WTC11 (cell line): Measurements from ENCODE around the gene CPTP. TPM values are rescaled to one million over a fixed set of nuclear protein-coding genes. Genes with fewer than 3 reads are reported as not detected.

Source experiments
- ATAC-seq: fragments of 200-7000 bp; cut with Tn5 transposase; 2 replicates; pipeline ENCODE4 v1.10.0; 2021; ENCODE audit warnings: mild to moderate bottlenecking, moderate library complexity
- CTCF ChIA-PET: fragments of 300-600 bp; sonication (Branson Sonifier 250); formaldehyde crosslinking; loops from one replicate; lab custom pipeline; 2021; ENCODE audit warnings: antibody characterized with exemption; lab: Charles Lee
- POLR2A ChIA-PET: fragments of 350-600 bp; sonication (Branson Sonifier 250); formaldehyde crosslinking; loops from one replicate; lab custom pipeline; 2021; ENCODE audit warnings: antibody characterized with exemption; lab: Charles Lee
- DNase-seq: peaks from one replicate; pipeline ENCODE4 v3.0.0; 2021; ENCODE audit warnings: low spot score
- H3K27ac Mint-ChIP-seq: 2 replicates; pipeline ENCODE4 v1.8.0; 2021; ENCODE audit warnings: mixed read lengths
- H3K27me3 Mint-ChIP-seq: 2 replicates; pipeline ENCODE4 v1.8.0; 2021; ENCODE audit warnings: low read depth, mild to moderate bottlenecking, moderate library complexity, mixed read lengths
- H3K36me3 Mint-ChIP-seq: 2 replicates; pipeline ENCODE4 v1.8.0; 2021; ENCODE audit warnings: mixed read lengths
- H3K4me1 Mint-ChIP-seq: 2 replicates; pipeline ENCODE4 v1.8.0; 2022; ENCODE audit warnings: mixed read lengths
- H3K4me3 Mint-ChIP-seq: 2 replicates; pipeline ENCODE4 v1.8.0; 2021; ENCODE audit warnings: mild to moderate bottlenecking, moderate library complexity, mixed read lengths
- H3K9me3 Mint-ChIP-seq: 2 replicates; pipeline ENCODE4 v1.8.0; 2021; ENCODE audit warnings: mixed read lengths
- ATF3 ChIP-seq: sonication (generic); formaldehyde crosslinking; conservative IDR thresholded peaks from 2 replicates; pipeline ENCODE4 v1.8.1; 2022; ENCODE audit warnings: mild to moderate bottlenecking, missing genetic modification reagents
- CBFB ChIP-seq: sonication (generic); formaldehyde crosslinking; IDR thresholded peaks from 2 replicates; pipeline ENCODE4 v1.8.1; 2022; ENCODE audit warnings: mild to moderate bottlenecking, low read depth, missing genetic modification reagents
- CREB1 ChIP-seq: sonication (generic); formaldehyde crosslinking; IDR thresholded peaks from 2 replicates; pipeline ENCODE4 v1.8.0; 2023; ENCODE audit warnings: mild to moderate bottlenecking, missing genetic modification reagents
- CREM ChIP-seq: sonication (generic); formaldehyde crosslinking; IDR thresholded peaks from 2 replicates; pipeline ENCODE4 v1.8.1; 2022; ENCODE audit warnings: mild to moderate bottlenecking, missing genetic modification reagents, moderate library complexity
- E2F1 ChIP-seq: sonication (generic); formaldehyde crosslinking; IDR thresholded peaks from 2 replicates; pipeline ENCODE4 v1.8.0; 2022; ENCODE audit warnings: mild to moderate bottlenecking, missing genetic modification reagents
- E2F5 ChIP-seq: sonication (generic); formaldehyde crosslinking; IDR thresholded peaks from 2 replicates; pipeline ENCODE4 v1.8.1; 2022; ENCODE audit warnings: mild to moderate bottlenecking, moderate library complexity, missing genetic modification reagents
- ESRRA ChIP-seq: sonication (generic); formaldehyde crosslinking; IDR thresholded peaks from 2 replicates; pipeline ENCODE4 v1.8.1; 2022; ENCODE audit warnings: mild to moderate bottlenecking, missing genetic modification reagents, borderline replicate concordance
- FOXJ3 ChIP-seq: sonication (generic); formaldehyde crosslinking; IDR thresholded peaks from 2 replicates; pipeline ENCODE4 v1.9.0; 2021; ENCODE audit warnings: missing genetic modification reagents, mild to moderate bottlenecking, borderline replicate concordance
- HMGXB4 ChIP-seq: sonication (generic); formaldehyde crosslinking; IDR thresholded peaks from 2 replicates; pipeline ENCODE4 v1.8.1; 2023; ENCODE audit warnings: mild to moderate bottlenecking, moderate library complexity, missing genetic modification reagents
- IRF2 ChIP-seq: sonication (generic); formaldehyde crosslinking; IDR thresholded peaks from 2 replicates; pipeline ENCODE4 v1.8.0; 2022; ENCODE audit warnings: low read depth, missing genetic modification reagents, borderline replicate concordance
- JUN ChIP-seq: sonication (generic); formaldehyde crosslinking; IDR thresholded peaks from 2 replicates; pipeline ENCODE4 v1.8.0; 2023; ENCODE audit warnings: mild to moderate bottlenecking, missing genetic modification reagents
- KAT7 ChIP-seq: sonication (generic); formaldehyde crosslinking; IDR thresholded peaks from 2 replicates; pipeline ENCODE4 v1.8.1; 2023; ENCODE audit warnings: missing genetic modification reagents, mild to moderate bottlenecking, borderline replicate concordance
- MLX ChIP-seq: sonication (generic); formaldehyde crosslinking; IDR thresholded peaks from 2 replicates; pipeline ENCODE4 v1.8.1; 2023; ENCODE audit warnings: mild to moderate bottlenecking, missing genetic modification reagents, moderate library complexity
- MYBL2 ChIP-seq: sonication (generic); formaldehyde crosslinking; IDR thresholded peaks from 2 replicates; pipeline ENCODE4 v1.8.1; 2023; ENCODE audit warnings: mild to moderate bottlenecking, moderate library complexity, missing genetic modification reagents
- NFYB ChIP-seq: sonication (generic); formaldehyde crosslinking; conservative IDR thresholded peaks from 2 replicates; pipeline ENCODE4 v1.8.0; 2022; ENCODE audit warnings: low read depth, missing genetic modification reagents
- SMAD3 ChIP-seq: sonication (generic); formaldehyde crosslinking; IDR thresholded peaks from 2 replicates; pipeline ENCODE4 v1.8.0; 2022; ENCODE audit warnings: missing genetic modification reagents, mild to moderate bottlenecking, borderline replicate concordance
- TCF7 ChIP-seq: sonication (generic); formaldehyde crosslinking; IDR thresholded peaks from 2 replicates; pipeline ENCODE4 v1.8.0; 2022; ENCODE audit warnings: mild to moderate bottlenecking, low read depth, missing genetic modification reagents, moderate library complexity
- TP53 ChIP-seq: sonication (generic); formaldehyde crosslinking; IDR thresholded peaks from 2 replicates; pipeline ENCODE4 v1.8.1; 2023; ENCODE audit warnings: mild to moderate bottlenecking, missing genetic modification reagents
- USF1 ChIP-seq: sonication (generic); formaldehyde crosslinking; IDR thresholded peaks from 2 replicates; pipeline ENCODE4 v1.8.0; 2022; ENCODE audit warnings: mild to moderate bottlenecking, missing genetic modification reagents
- ZNF138 ChIP-seq: sonication (generic); formaldehyde crosslinking; conservative IDR thresholded peaks from 2 replicates; pipeline ENCODE4 v1.8.1; 2022; ENCODE audit warnings: mild to moderate bottlenecking, moderate library complexity, missing genetic modification reagents
- ZNF232 ChIP-seq: sonication (generic); formaldehyde crosslinking; IDR thresholded peaks from 2 replicates; pipeline ENCODE4 v1.8.0; 2022; ENCODE audit warnings: mild to moderate bottlenecking, missing genetic modification reagents
- ZNF416 ChIP-seq: fragments of 250-450 bp; sonication (Bioruptor Pico); IDR thresholded peaks from 2 replicates; pipeline ENCODE4 v1.9.0; 2021; ENCODE audit warnings: mild to moderate bottlenecking, inconsistent platforms
- ZNF423 ChIP-seq: fragments of 250-450 bp; sonication (Bioruptor Pico); IDR thresholded peaks from 2 replicates; pipeline ENCODE4 v2.1.2; 2022; ENCODE audit warnings: mild to moderate bottlenecking, moderate library complexity
- total RNA-seq: library from RNA; stranded (reverse); gene quantifications from 3 replicates; pipeline ENCODE4 v1.2.3, GENCODE V29; 2021

Gene CPTP
- total RNA-seq, 1 experiment from 2014 or later = 14.4 TPM

- no peaks in the 10 kb centered on the region for H3K9me3 Mint-ChIP-seq
- H3K27me3 Mint-ChIP-seq = peaks cover 6% of the 10 kb centered on the region; the same call in 1 of the 2 replicates
- no peaks in the 10 kb centered on the region for H3K36me3 Mint-ChIP-seq
- H3K4me3 Mint-ChIP-seq = peak overlapping the region; percentile 71
- DNase-seq (no peak), ATAC-seq (no peak)
- 0 out of 2 replicates have a peak overlapping the region, but pooled peaks have one; percentile 32 for H3K27ac Mint-ChIP-seq
- TF ChIP-seq TCF7 (CRISPR knock-in tag) (no peak), FOXJ3 (CRISPR knock-in tag) (no peak), ZNF416 (CRISPR knock-in tag) (no peak), CREM (no peak), TP53 (CRISPR knock-in tag) (no peak), ATF3 (CRISPR knock-in tag) (no peak), E2F1 (CRISPR knock-in tag) (no peak), USF1 (no peak), IRF2 (CRISPR knock-in tag) (no peak), JUN (no peak), ZNF423 (CRISPR knock-in tag) (no peak), ZNF232 (no peak), CREB1 (CRISPR knock-in tag) (no peak), NFYB (CRISPR knock-in tag) (no peak), CBFB (CRISPR knock-in tag) (no peak), ZNF138 (CRISPR knock-in tag) (no peak), MYBL2 (CRISPR knock-in tag) (no peak), KAT7 (CRISPR knock-in tag) (no peak), MLX (CRISPR knock-in tag) (no peak)
- TF ChIP-seq, all 79 proteins: peak for 0
- H3K4me1 Mint-ChIP-seq = peaks cover 21% of the 10 kb centered on the region
- ChIA-PET POLR2A (no interaction called here), CTCF (no interaction called here)
Observed at GRCh38 chr1:1306661-1307260, 17.8 kb upstream of the CPTP start.

GRCh38 chr1:1307261-1307922, 17.2 kb upstream of the CPTP start:
- 0 out of 2 replicates have a peak overlapping the region, but pooled peaks have one; percentile 27 for H3K27ac Mint-ChIP-seq
- H3K36me3 Mint-ChIP-seq = no peaks in the 10 kb centered on the region
- peaks cover 6% of the 10 kb centered on the region; the same call in 1 of the 2 replicates for H3K27me3 Mint-ChIP-seq
- H3K9me3 Mint-ChIP-seq = no peaks in the 10 kb centered on the region
- POLR2A ChIA-PET = no interaction called here
- H3K4me3 Mint-ChIP-seq = peak overlapping the region; percentile 71
- TF ChIP-seq E2F5 (CRISPR knock-in tag) (0 out of 2 replicates have a peak, but pooled peaks have one; percentile 17), HMGXB4 (0 out of 2 replicates have a peak, but pooled peaks have one; percentile 1), SMAD3 (CRISPR knock-in tag) (0 out of 2 replicates have a peak, but pooled peaks have one; percentile 33), ESRRA (CRISPR knock-in tag) (no peak)
- H3K4me1 Mint-ChIP-seq = peaks cover 21% of the 10 kb centered on the region
- DNase-seq = no peak
- CTCF ChIA-PET = interaction anchor here (0.5 kb wide), 1 partner anchor 192 kb away, joined by 3 read pairs; no protein-coding TSS in a partner anchor
- no peak for ATAC-seq
